ENCODE measurements around the gene DUSP14.
A peak's percentile ranks its signal among the peaks of the same experiment; 100 is the strongest.
"Not testable (repeated sequence)": the region's sequence is repeated elsewhere in the genome, so short reads cannot be mapped to it uniquely, and the experiment has no call there.

The DUSP14 gene

GRCh38 chr17:37489197-37490001, at the start of gene DUSP14:
DUSP14 (plus strand) TSS chr17:37489891; CDS start chr17:37512273, 22,382 bp downstream.
- peak; percentile 81 for DNase-seq

- no peak for DNase-seq
Measured at GRCh38 chr17:37440424-37440823, 49.3 kb upstream of the DUSP14 start.

GRCh38 chr17:37441369-37442014, 48.2 kb upstream of the DUSP14 start:
- not testable (repeated sequence) for DNase-seq

- peak; percentile 71 for DNase-seq
Measured at GRCh38 chr17:37446027-37446426, 43.7 kb upstream of the DUSP14 start.

- DNase-seq: no peak
Measured at GRCh38 chr17:37447641-37448040, 42.0 kb upstream of the DUSP14 start.

- no peak for DNase-seq
Measured at GRCh38 chr17:37450112-37450511, 39.6 kb upstream of the DUSP14 start.

- not testable (repeated sequence) for DNase-seq
Measured at GRCh38 chr17:37457801-37458200, 31.9 kb upstream of the DUSP14 start.

- DNase-seq: no peak
Measured at GRCh38 chr17:37458805-37459204, 30.9 kb upstream of the DUSP14 start.

- DNase-seq: no peak
Measured at GRCh38 chr17:37461668-37462067, 28.0 kb upstream of the DUSP14 start.

- no peak for DNase-seq
Measured at GRCh38 chr17:37462492-37462891, 27.2 kb upstream of the DUSP14 start.

GRCh38 chr17:37463039-37463438, 26.7 kb upstream of the DUSP14 start:
- no peak for DNase-seq

- DNase-seq: no peak
Measured at GRCh38 chr17:37465069-37465616, 24.5 kb upstream of the DUSP14 start.

- DNase-seq: no peak
Measured at GRCh38 chr17:37466471-37466870, 23.2 kb upstream of the DUSP14 start.

- DNase-seq: no peak
Measured at GRCh38 chr17:37470181-37470580, 19.5 kb upstream of the DUSP14 start.

- DNase-seq: no peak
Measured at GRCh38 chr17:37475731-37476420, 13.8 kb upstream of the DUSP14 start.

GRCh38 chr17:37476431-37477120, 13.1 kb upstream of the DUSP14 start:
- DNase-seq: no peak

GRCh38 chr17:37478187-37478586, 11.5 kb upstream of the DUSP14 start:
- DNase-seq: no peak

GRCh38 chr17:37479025-37479424, 10.7 kb upstream of the DUSP14 start:
- no peak for DNase-seq

- no peak for DNase-seq
Measured at GRCh38 chr17:37480427-37480826, 9.3 kb upstream of the DUSP14 start.

GRCh38 chr17:37481001-37481665, 8.6 kb upstream of the DUSP14 start:
- DNase-seq: no peak

- peak; percentile 3 for DNase-seq
Measured at GRCh38 chr17:37483311-37484039, 6.2 kb upstream of the DUSP14 start.

All from NCI-H510A treated with DMSO at 0.1 percent for 48 hours (cell line).